ENCODE results near the gene PEX7. TPM values are rescaled to one million over a fixed set of nuclear protein-coding genes. Genes with fewer than 3 reads are reported as not detected.

Gene PEX7, protein sequence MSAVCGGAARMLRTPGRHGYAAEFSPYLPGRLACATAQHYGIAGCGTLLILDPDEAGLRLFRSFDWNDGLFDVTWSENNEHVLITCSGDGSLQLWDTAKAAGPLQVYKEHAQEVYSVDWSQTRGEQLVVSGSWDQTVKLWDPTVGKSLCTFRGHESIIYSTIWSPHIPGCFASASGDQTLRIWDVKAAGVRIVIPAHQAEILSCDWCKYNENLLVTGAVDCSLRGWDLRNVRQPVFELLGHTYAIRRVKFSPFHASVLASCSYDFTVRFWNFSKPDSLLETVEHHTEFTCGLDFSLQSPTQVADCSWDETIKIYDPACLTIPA
- 19.3 TPM for total RNA-seq

GRCh38 chr6:136822376-136823127, at the start of gene PEX7:
TSS of gene PEX7 (plus strand) at chr6:136822592. CDS start at chr6:136822666, 74 bp downstream.

GRCh38 chr6:136792410-136793262, 29.8 kb upstream of the PEX7 start, which contains the start of gene MAP3K5:
TSS of gene MAP3K5 (minus strand) at chr6:136792477. CDS start at chr6:136792157, 320 bp downstream.

GRCh38 chr6:136921936-136922684, 99.7 kb downstream of the PEX7 start, which contains the start of gene SLC35D3:
TSS of gene SLC35D3 (plus strand) at chr6:136922301. CDS start at chr6:136922429, 128 bp downstream.

Small RNAs within 50 kb of the gene (small RNA-seq; reads per million reads assigned to genes)
- gene RF00019 (ENCODE audit: low replicate concordance) (not detected), gene RF00443 (ENCODE audit: low replicate concordance) (not detected)

Other genes starting within 250 kb of the PEX7 start
- gene MAP3K5, start 30.1 kb upstream of the PEX7 start, total RNA-seq, result 8.3 TPM
- 0.12 TPM for gene SLC35D3, start 99.7 kb downstream of the PEX7 start, total RNA-seq
- gene IL20RA, start 222.4 kb downstream of the PEX7 start, total RNA-seq, result 2.4 TPM